ENCODE data around the gene PLPPR4.
"Not testable (repeated sequence)": the region's sequence is repeated elsewhere in the genome, so short reads cannot be mapped to it uniquely, and the experiment has no call there.

Gene PLPPR4, protein sequence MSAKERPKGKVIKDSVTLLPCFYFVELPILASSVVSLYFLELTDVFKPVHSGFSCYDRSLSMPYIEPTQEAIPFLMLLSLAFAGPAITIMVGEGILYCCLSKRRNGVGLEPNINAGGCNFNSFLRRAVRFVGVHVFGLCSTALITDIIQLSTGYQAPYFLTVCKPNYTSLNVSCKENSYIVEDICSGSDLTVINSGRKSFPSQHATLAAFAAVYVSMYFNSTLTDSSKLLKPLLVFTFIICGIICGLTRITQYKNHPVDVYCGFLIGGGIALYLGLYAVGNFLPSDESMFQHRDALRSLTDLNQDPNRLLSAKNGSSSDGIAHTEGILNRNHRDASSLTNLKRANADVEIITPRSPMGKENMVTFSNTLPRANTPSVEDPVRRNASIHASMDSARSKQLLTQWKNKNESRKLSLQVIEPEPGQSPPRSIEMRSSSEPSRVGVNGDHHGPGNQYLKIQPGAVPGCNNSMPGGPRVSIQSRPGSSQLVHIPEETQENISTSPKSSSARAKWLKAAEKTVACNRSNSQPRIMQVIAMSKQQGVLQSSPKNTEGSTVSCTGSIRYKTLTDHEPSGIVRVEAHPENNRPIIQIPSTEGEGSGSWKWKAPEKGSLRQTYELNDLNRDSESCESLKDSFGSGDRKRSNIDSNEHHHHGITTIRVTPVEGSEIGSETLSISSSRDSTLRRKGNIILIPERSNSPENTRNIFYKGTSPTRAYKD

DNA sequence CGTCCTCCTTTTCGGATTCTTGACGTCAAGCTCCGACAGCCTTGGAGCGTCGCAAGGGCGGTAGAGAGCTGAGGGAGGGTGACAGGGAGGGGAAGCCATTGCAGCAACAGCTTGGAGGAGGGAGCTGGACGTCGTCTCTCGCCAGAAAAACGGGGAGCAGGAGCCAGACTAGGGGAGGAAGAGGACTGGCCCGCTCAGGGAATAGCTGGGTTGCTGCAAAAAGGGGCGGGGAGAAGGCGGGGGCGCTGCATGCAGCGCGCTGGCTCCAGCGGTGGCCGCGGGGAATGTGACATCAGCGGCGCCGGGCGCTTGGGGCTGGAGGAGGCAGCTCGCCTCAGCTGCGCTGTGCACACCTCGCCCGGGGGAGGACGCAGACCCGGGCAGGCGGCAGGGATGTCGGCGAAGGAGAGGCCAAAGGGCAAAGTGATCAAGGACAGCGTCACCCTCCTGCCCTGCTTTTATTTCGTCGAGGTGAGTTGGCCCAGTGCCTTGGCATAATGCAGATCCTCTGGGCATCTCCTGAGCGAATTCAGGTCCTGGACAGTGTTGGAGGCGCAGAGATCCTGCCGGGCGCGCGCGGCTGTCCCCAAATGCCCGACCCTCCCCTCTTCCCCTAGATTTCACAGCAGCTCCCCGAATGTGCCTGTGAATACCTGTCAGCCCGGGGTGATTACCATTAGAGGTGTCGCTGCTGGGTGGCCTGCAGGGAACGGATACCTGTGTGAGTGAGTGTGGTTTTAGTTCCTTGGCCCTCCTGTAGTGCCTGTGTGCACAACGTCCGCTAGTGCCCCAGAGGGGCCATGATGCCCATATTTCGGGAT, at the start of gene PLPPR4:
TSS of gene PLPPR4 (plus strand) at position 292 of the 821 bp plus-strand sequence. CDS start at position 394, 102 bp downstream.
- no peak for DNase-seq

- no peak for DNase-seq
Observed at GRCh38 chr1:99216956-99217355, 47.3 kb upstream of the PLPPR4 start.

GRCh38 chr1:99217599-99217998, 46.7 kb upstream of the PLPPR4 start:
- DNase-seq = no peak

DNA sequence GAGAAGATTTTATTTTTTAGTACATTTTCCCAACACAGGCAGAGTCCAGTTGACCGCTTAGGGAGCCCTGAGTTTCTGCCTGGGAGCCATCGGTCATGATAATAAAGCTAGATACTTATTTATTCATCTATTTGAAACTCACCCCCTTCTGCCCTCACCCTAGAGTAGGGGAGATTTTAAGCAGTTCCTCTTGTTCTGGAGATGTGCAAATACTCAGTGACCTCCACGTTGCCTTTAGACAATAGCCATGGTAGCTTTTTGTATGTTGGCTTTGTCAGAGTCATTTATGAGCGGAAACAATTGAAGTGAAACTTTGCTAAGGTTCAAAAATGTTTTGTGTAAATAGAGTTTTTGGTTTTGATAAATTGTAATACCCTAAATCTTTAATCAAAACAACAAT, 45.7 kb upstream of the PLPPR4 start:
- no peak for DNase-seq

- no peak for DNase-seq
Observed at GRCh38 chr1:99218999-99219398, 45.3 kb upstream of the PLPPR4 start.

GRCh38 chr1:99227056-99227897, 37.0 kb upstream of the PLPPR4 start:
- no peak for DNase-seq

DNA sequence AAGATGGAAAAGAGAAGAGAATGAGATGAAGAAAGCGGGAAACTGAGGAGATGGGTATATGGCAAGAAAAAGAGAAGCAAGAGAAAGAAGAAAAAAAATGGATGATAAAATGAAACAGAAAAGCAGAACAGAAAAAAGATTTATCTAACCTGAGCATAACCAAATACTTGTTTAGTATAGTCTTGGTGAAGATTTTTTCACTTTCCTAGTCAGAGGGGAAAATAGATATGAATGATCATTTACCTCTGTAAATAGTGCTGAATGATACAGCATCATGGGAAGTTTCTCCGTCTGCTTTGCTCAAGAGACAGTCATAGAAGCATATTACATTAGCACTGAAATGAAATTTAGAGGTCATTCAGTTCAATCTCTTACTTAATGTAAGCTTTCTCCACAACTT, 36.1 kb upstream of the PLPPR4 start:
- no peak for DNase-seq

- no peak for DNase-seq
Observed at GRCh38 chr1:99229122-99229521, 35.2 kb upstream of the PLPPR4 start.

DNA sequence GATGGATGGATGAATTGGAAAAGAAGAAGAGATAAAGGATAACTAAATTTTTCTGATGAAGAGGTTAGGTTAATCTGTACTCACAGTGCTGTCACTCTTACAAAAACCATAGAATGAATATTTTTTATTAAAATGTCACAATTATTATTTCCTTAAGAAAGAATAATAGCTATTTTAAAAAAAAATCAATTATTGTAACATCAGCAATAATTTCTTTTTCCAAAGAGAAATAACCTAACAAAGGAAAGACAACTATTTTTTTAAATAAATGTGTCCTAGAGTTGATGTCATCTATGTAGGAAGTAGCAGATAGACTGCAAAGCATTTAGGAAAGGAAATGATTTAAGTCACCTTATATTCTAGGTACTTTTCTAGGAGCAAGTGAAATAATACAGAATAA, 33.6 kb upstream of the PLPPR4 start:
- no peak for DNase-seq

DNA sequence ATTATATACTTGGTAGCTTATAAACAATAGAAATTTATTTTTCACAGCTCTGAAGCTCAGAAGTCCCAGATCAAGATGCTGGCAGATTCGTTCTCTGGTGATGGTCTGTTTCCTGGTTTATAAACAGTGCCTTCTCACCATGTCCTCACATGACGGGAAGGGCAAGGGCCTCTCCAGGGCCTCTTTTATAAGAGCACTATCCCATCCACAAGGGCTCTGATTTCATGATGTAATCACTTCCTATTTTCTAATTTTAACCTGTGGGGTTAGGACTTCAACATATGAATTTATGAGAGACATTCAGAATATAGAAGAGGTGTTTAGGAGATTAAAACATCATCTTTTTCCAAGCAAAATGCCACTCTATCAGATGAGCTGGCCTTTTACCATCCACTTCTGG, 32.1 kb upstream of the PLPPR4 start:
- DNase-seq = no peak

DNA sequence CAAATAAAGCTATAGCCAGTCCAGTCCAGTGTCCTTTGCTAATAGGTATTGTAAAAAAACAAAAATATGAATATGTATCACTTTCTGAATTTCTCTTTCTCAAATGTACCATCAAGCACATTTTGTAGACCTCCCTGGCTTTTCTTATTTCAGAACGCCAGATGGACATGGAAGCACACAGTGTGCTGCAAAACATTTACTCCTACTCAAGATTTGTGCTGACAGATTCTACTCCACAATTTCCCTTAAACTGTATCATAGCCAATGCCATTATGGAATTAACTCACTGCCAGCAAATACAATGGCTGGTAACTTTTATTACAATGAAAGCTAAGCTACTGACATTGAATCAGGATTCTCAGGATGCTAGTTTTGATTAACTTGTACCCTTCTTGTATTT, 30.8 kb upstream of the PLPPR4 start:
- no peak for DNase-seq

DNA sequence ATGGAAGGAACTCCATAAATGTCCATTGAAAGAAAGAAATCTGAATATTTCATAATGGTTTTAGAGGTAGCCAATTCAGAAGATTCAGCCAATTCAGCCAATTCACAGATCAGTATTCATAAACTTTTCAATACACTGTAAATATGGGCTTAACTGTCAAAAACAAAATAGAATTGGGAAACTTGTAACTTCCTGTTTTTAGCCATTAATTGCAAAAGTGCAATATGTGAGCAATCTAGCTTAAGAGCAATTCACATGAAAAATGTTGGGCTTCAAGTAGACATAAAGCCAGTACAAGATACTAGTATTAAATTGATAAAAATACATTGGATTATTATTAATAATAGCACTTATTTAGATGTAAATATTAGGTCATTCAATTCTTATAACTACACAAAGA, 27.5 kb upstream of the PLPPR4 start:
- no peak for DNase-seq

GRCh38 chr1:99239690-99240089, 24.6 kb upstream of the PLPPR4 start:
- no peak for DNase-seq

- no peak for DNase-seq
Observed at GRCh38 chr1:99240621-99241020, 23.7 kb upstream of the PLPPR4 start.

GRCh38 chr1:99246152-99246551, 18.1 kb upstream of the PLPPR4 start:
- DNase-seq = no peak

- no peak for DNase-seq
Observed at GRCh38 chr1:99247199-99247598, 17.1 kb upstream of the PLPPR4 start.

DNA sequence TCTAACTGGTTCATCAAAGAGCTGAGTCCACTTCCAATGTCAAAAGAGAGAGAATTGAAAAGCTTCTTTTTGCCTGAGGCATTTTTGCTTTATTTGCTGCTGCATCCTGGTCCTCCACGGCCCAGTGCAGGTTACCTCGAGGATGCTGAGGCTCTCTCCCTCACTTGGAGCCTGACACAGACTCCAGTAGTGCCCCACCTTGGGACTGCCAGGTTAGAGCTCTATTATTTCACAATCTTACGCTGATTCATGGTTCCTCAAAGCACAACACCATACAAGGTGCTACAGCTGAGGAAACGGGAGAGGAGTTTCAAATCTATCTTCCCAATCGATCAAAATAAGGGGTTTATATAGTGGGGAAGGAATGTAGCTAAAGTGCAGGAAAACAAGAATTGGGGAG, 13.6 kb upstream of the PLPPR4 start:
- no peak for DNase-seq

DNA sequence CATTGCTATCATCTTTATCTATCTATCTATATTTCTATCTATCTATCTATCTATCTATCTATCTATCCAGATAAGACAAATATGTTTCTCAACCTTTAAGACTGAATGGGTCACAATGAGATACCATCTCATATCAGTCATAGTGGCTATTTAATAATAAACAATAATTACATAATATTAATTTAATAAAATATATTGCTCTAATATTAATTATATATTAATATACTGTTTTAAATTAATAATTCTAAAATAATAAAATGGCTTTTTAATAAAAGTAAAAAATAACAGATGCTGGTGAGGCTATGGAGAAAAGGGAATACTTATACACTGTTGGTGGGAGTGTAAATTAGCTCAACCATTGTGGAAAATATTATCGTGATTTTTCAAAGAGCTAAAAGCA, 13.0 kb upstream of the PLPPR4 start:
- no peak for DNase-seq

DNA sequence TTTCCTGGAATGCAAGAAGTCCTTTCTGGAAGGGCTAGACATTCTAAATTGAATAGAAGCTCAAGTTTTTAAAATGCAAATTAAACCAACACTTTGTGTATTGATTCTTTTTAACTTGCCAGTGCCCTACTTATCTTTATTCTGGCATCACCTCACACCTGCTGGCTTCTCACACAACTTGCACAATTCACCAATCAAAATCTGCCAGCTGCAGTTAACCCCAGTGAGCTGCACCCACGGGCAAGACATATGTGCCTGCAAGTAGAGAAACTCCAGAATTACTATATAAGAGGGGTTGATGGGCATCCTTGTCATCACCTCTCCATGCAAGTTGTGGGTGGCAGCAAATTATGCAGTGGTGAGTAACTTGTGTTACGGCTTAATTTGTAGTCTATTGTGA, 11.7 kb upstream of the PLPPR4 start:
- DNase-seq = no peak

DNA sequence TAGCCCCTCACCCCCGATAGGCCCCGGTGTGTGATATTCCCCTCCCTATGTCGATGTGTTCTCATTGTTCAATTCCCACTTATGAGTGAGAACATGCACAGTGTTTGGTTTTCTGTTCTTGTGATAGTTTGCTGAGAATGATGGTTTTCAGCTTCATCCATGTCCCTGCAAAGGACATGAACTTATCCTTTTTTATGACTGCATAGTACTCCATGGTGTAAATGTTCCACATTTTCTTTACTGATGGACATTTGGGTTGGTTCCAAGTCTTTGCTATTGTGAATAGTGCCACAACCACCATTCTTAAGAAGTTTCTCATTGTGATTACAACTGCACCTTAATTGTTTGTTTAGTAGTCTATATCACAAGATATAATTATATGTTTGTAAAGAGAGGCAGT, 3.9 kb upstream of the PLPPR4 start:
- not testable (repeated sequence) for DNase-seq

DNA sequence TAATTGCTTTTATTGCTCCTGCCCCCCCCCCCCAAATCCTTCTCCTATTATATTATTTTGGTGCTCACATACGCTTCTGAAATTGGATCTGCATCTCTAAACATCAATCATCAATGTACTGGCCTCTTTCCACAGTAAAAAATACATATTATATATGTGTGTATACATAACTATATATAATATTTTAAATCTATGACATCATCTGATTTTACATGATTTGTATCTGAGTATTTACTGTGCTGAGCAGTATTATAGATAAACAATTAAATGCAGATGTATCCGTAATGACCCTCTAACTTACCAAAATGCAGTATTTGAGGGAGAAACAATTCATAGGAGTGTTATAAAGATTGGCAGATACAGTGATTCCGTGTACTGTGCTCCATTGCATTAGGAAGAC, 832 bp downstream of the PLPPR4 start:
- no peak for DNase-seq

- no peak for DNase-seq
Observed at GRCh38 chr1:99266726-99267125, 2.4 kb downstream of the PLPPR4 start.

- DNase-seq = no peak
Observed at GRCh38 chr1:99268021-99268420, 3.7 kb downstream of the PLPPR4 start.

All from NK-92 treated with Interleukin-12 subunit alpha and Interleukin-12 subunit beta, amount 100 ng/mL, for 24 hours (cell line).